HG02852 (cell line): Measurements from ENCODE around the gene ERCC6L2.

ENCODE experiments used
- ATAC-seq: cut with Tn5 transposase; IDR thresholded peaks from one replicate; pipeline ENCODE4 v1.9.1; 2021; ENCODE audit warnings: mild to moderate bottlenecking, moderate library complexity; ENCODE audit not compliant: unreplicated experiment

ERCC6L2 gene

DNA sequence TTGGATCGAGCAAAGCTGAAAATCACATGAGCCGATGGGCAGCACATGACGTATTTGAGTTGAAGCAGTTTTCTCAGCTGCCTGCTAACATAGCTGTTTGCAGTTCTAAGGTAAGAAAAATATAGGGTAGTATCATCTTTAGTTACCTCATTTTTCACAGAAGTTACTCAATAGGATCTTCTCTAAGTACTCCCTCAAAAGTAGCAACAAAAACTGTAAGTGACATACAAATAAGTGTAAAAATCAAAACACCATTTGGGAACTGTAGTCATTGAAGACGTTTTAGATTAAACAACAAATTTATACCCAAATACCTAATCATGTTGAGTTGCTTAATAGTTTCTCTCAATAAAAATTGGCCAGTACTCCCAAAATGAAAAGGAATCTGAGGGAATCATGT lies 102.6 kb downstream of the ERCC6L2 start:
- ATAC-seq = no peak

DNA sequence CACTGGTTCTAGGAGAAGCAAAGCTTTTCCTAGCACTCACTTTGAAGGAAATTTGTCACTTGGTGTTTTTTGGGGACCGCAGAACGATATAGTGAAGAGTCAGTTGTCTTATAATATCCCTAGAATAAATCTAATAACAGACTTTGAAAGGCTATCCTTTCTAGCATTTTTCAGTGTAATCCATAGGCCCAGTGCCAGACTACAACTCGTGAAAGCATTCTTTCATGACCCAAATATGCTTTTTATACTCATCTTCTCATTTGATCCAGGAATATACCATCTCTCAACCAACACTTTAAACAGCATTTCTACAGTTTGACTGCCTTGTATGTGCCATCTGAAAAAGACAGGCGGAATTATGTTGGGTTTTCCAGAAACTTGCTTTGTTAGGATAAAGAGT lies 104.0 kb downstream of the ERCC6L2 start:
- no peak for ATAC-seq

DNA sequence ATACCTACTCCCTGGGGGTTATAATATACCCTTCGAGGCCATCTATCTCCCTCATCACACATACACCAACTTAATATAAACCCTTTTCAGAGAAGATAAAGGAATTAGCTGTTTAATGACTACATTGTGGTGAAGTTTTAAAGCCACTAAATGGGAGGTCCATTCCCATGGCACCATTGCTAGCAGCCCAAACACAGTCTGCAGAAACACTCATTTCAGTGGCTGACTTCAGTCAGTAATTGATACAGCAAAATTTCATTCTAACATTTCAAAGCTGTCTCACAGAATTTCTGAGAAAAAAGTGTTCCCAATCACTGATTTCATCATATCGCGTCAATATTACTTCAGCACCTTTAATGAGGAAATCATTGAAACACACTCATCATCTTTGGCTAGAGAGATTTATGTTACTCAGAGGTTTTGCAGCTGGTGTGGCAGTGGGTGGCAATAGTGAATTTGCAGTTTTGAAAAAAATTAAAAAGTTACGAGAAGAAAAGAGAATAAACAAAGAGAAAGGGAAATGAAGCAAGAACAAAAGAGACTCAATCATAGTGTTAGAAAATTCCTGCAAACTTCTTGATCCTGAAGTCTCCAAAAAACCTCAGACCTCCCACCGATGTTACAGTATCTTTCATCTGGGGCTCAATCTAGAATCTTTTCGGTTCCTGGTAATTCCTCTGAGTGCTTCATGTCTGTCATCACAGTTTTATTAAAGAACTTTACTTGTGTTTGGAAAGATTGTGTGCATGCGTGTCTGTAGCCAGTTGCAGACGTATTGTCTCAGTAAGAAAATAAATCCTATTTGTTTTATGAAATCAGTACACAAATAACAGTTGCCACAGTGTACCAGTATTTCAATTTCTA lies 105.0 kb downstream of the ERCC6L2 start:
- ATAC-seq = no peak

GRCh38 chr9:95981761-95982390 lies 106.4 kb downstream of the ERCC6L2 start:
- no peak for ATAC-seq

- no peak for ATAC-seq
Observed at GRCh38 chr9:95985440-95986055, 110.1 kb downstream of the ERCC6L2 start.

- no peak for ATAC-seq
Observed at GRCh38 chr9:95989297-95989696, 113.8 kb downstream of the ERCC6L2 start.

GRCh38 chr9:95991326-95991725 lies 115.8 kb downstream of the ERCC6L2 start:
- ATAC-seq = no peak

GRCh38 chr9:95992536-95992935 lies 117.0 kb downstream of the ERCC6L2 start:
- ATAC-seq = no peak

DNA sequence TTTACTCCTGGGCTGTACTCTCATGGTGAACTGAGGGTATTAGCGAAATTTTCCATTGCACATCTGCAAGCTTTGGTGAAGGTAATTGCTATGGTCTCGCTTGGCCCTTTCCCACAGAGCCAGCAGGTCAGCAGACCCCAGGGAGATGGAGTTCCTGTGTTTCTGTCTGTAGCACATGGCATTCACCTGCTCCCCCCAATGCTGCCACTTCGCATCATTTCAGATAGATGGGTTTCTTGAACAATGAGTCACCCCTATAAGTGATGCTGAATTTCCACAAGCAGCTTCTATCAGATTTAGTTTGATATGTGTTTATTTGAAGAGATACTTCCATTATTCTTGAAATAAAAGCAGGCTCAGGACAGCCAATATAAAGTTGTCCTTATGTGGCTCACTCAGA lies 117.8 kb downstream of the ERCC6L2 start:
- ATAC-seq = no peak

- no peak for ATAC-seq
Observed at GRCh38 chr9:95999390-95999789, 123.9 kb downstream of the ERCC6L2 start.

GRCh38 chr9:96004379-96004778 lies 128.9 kb downstream of the ERCC6L2 start:
- ATAC-seq = no peak

DNA sequence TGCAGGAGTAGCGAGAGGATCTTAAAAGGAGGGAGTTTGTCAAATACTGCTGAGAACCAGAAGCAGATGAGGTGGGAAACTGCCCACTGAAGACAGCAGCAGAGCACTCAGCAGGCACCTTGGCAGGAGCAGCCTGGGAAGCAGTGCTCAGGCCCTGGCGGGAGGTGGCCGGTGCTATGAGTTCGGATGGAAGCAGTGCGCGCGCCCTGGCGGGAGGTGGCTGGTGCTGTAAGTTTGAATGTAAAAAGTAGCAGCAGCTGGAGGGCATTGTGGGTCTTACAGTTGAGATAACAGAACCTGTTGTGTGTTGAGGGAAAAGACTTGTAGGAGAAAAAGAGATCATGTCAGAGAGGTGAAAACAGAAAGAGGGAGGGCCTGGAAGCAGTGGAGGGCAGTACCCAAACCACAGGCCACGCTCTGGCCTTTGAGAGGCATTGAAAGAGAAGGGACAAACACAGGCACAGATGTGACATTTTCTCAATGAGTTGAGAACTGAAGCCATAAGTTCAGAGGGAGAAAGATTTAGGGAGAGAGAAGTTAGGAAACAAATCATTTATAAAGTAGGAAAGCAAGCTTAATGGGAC lies 130.9 kb downstream of the ERCC6L2 start:
- no peak for ATAC-seq

GRCh38 chr9:96006961-96007360 lies 131.5 kb downstream of the ERCC6L2 start:
- no peak for ATAC-seq

GRCh38 chr9:96008502-96009222 lies 133.2 kb downstream of the ERCC6L2 start:
- ATAC-seq = no peak

- no peak for ATAC-seq
Observed at GRCh38 chr9:96009223-96009602, 133.7 kb downstream of the ERCC6L2 start.

- ATAC-seq = no peak
Observed at GRCh38 chr9:96009690-96010472, 134.4 kb downstream of the ERCC6L2 start.

DNA sequence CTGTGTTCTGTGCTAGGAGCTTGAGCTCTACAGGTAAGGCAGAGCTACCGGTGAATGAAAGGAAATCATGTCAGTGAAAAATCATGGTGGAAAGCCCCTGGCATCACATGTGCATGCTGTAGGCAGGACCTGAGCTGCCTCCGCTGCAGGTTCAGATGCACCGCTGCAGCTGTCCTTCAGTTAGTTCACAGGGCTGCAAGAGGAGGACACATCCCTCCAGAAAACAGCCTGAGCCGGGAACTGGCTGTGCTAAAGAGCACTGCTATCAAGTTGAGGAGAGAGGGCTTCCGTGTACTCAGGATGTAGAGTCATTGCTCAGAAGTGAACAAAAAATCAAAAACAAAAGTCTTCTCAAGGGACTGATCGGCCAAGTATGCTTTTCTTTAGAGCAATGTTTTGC lies 138.6 kb downstream of the ERCC6L2 start:
- ATAC-seq = no peak

DNA sequence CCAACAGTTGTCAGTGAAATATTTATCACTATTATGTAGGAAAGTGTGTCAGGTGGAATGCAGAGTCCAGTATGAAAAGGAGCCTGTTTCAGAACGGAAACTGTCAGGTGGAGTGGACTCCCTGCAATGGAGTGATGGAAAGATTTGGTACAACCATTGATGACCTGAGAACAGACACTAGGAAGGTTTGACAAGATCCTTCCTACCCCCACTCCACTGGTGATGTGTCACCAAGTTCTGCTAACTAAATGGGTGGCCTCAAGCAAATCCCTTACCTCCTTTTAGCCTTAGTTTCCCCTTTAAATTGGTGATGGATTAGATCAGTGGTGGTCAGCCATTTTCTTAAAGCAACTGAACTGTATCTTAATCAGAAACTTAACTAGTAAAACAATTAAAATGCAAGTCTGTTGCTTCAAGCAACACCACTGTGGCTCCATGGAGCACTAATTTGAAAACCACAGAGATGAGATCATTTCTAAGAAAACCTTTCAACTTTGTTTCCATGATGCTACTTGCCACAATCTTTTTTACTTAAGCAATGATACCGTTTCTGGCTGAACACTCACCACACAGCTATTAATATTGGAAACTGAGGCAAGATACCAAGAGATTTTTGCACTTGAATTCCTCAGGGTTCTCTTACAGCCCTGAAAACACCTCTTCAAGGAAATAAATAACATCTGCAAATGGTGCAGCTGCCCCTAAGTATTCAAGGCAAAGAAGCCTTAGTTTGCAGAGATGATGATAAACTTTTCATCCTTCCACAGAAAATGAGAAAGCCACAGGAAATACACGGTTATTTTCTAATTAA lies 140.6 kb downstream of the ERCC6L2 start:
- no peak for ATAC-seq
